Chondrocyte (in vitro differentiated cells): ENCODE data around the gene CYP3A4. TPM values are rescaled to one million over a fixed set of nuclear protein-coding genes. Genes with fewer than 3 reads are reported as not detected.
"Not testable (repeated sequence)": the region's sequence is repeated elsewhere in the genome, so short reads cannot be mapped to it uniquely, and the experiment has no call there.

Experiments
- DNase-seq: peaks from one replicate; pipeline ENCODE4 v3.0.0; 2021; ENCODE audit warnings: mixed read lengths, low spot score
- H3K27ac Mint-ChIP-seq: one replicate; pipeline ENCODE4 v1.8.0; 2021; ENCODE audit warnings: mild to moderate bottlenecking, moderate library complexity, mixed read lengths; ENCODE audit not compliant: unreplicated experiment
- H3K27me3 Mint-ChIP-seq: 2 replicates; pipeline ENCODE4 v1.8.0; 2021; ENCODE audit warnings: low read depth, mixed read lengths
- H3K36me3 Mint-ChIP-seq: 2 replicates; pipeline ENCODE4 v1.8.0; 2021; ENCODE audit warnings: low read depth, mixed read lengths
- H3K4me1 Mint-ChIP-seq: 2 replicates; pipeline ENCODE4 v1.8.0; 2021; ENCODE audit warnings: low read depth, mild to moderate bottlenecking, mixed read lengths
- H3K4me3 Mint-ChIP-seq: one replicate; pipeline ENCODE4 v1.8.0; 2021; ENCODE audit warnings: mild to moderate bottlenecking, moderate library complexity, mixed read lengths; ENCODE audit not compliant: unreplicated experiment
- H3K9me3 Mint-ChIP-seq: 2 replicates; pipeline ENCODE4 v1.8.0; 2021; ENCODE audit warnings: low read depth, mixed read lengths
- total RNA-seq: library from RNA; stranded (reverse); gene quantifications from 3 replicates; pipeline ENCODE4 v1.2.1, GENCODE V29; 2021
- TF ChIP-seq, protein P1 (sequence below): fragments of 200-600 bp; sonication (generic); IDR thresholded peaks from 2 replicates; pipeline ENCODE4 v1.5.0; 2021; ENCODE audit warnings: antibody characterized with exemption, mild to moderate bottlenecking, moderate library complexity

CYP3A4 gene
- total RNA-seq, 1 donor from 2014 or later: not detected

DNA sequence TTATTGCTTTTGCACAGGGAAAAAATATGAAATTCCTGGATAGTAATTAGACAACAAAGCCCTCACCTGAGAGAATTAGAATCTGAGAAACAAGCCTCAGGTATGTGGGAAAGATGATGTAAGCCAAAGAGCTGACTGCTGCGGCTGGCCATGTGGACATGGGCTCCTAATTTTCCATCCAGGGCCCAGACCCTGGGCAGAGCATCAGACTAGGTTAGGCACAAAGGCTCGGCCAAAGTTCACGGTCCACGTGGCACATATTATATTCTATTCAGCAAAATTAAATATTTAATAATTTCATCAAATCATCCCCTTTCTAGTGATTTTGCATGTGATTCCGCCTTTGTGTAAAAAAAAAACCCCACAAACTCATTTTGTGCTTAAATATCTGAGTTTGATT lies 5.1 kb downstream of the CYP3A4 start:
- Mint-ChIP-seq H3K27me3 (peaks cover 46% of the 10 kb centered on the region), H3K36me3 (peaks cover 1% of the 10 kb centered on the region), H3K4me3 (no peak overlapping the region), H3K27ac (no peak overlapping the region), H3K9me3 (peaks cover 10% of the 10 kb centered on the region), H3K4me1 (no peaks in the 10 kb centered on the region)
- no peak for DNase-seq
- TF ChIP-seq, protein P1, sequence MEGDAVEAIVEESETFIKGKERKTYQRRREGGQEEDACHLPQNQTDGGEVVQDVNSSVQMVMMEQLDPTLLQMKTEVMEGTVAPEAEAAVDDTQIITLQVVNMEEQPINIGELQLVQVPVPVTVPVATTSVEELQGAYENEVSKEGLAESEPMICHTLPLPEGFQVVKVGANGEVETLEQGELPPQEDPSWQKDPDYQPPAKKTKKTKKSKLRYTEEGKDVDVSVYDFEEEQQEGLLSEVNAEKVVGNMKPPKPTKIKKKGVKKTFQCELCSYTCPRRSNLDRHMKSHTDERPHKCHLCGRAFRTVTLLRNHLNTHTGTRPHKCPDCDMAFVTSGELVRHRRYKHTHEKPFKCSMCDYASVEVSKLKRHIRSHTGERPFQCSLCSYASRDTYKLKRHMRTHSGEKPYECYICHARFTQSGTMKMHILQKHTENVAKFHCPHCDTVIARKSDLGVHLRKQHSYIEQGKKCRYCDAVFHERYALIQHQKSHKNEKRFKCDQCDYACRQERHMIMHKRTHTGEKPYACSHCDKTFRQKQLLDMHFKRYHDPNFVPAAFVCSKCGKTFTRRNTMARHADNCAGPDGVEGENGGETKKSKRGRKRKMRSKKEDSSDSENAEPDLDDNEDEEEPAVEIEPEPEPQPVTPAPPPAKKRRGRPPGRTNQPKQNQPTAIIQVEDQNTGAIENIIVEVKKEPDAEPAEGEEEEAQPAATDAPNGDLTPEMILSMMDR: no peak

DNA sequence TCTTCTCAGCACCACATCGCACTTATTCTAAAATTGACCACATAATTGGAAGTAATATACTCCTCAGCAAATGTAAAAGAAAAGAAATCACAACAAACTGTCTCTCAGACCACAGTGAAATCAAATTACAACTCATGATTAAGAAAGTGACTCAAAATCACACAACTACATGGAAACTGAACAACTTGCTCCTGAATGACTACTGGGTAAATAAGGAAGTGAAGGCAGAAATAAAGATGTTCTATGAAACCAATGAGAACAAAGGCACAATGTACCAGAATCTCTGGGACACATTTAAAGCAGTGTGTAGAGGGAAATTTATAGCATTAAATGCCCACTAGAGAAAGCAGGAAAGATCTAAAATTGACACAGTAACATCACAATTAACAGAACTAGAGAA lies 10.6 kb downstream of the CYP3A4 start:
- DNase-seq, H3K36me3 Mint-ChIP-seq, H3K4me1 Mint-ChIP-seq: not testable (repeated sequence)

DNA sequence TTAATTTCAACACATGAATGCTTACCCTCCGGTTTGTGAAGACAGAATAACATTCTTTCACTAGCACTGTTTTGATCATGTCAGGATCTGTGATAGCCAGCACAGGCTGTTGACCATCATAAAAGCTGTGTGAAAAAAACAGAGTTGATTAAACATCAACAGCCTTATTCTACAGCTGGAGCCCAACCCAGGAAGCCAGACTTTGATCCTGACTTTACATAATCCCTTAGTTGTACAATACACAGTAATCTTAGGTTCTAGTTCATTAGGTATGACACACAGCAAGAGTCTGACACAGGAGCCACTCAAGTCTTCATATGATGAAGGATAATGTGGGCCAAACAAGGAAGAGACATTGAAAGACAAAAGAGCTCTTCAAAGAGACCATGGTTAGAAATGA lies 11.4 kb downstream of the CYP3A4 start:
- Mint-ChIP-seq H3K36me3 (peaks cover 3% of the 10 kb centered on the region), H3K4me1 (no peaks in the 10 kb centered on the region), H3K9me3 (peaks cover 13% of the 10 kb centered on the region), H3K27ac (no peak overlapping the region), H3K27me3 (peaks cover 47% of the 10 kb centered on the region), H3K4me3 (no peak overlapping the region)
- DNase-seq: no peak
- TF ChIP-seq, protein P1: no peak

More for the DNA sequence above, 10.6 kb downstream of the CYP3A4 start:
- H3K27me3 Mint-ChIP-seq: peaks cover 48% of the 10 kb centered on the region
- H3K9me3 Mint-ChIP-seq: peaks cover 13% of the 10 kb centered on the region
- not testable (repeated sequence) for H3K4me3 Mint-ChIP-seq, H3K27ac Mint-ChIP-seq

DNA sequence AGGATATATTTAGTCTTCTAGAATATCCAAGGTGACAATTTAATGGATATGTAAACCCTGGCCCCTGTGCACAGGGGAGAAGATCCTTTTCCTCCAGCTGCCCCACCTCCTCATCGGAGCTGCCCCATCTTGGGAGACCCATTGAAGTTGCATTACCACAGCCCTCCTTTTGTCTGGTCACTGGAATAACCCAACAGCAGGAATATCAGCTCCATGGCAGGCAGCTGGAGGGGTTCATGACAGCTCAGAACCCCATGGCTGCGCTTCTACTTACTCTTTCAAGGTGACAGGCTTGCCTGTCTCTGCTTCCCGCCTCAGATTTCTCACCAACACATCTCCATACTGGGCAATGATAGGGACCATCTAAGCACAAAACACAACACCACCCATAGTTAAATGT lies 14.5 kb downstream of the CYP3A4 start:
- DNase-seq, H3K4me3 Mint-ChIP-seq, H3K36me3 Mint-ChIP-seq, H3K9me3 Mint-ChIP-seq, H3K4me1 Mint-ChIP-seq, H3K27ac Mint-ChIP-seq: not testable (repeated sequence)
- H3K27me3 Mint-ChIP-seq: peaks cover 37% of the 10 kb centered on the region

DNA sequence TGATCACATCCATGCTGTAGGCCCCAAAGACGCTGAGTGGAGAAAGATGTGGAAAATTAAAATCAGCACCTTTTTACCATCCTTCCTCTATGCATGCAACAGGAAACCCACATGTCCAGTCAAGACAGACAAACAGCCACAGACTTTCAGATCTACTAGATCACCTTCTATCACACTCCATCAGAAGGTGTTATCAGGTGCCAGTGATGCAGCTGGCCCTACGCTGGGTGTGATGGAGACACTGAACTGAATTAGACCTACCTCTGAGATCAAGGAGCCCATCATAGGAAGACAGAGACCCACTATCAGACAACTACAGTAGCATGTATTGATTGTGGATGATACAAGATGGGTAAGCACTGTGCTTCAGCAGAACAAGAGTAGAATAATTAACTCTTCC lies 15.5 kb downstream of the CYP3A4 start:
- Mint-ChIP-seq H3K4me1 (no peaks in the 10 kb centered on the region), H3K36me3 (peaks cover 1% of the 10 kb centered on the region), H3K27ac (no peak overlapping the region), H3K27me3 (peaks cover 31% of the 10 kb centered on the region), H3K9me3 (peaks cover 4% of the 10 kb centered on the region), H3K4me3 (no peak overlapping the region)
- TF ChIP-seq, protein P1: no peak
- no peak for DNase-seq

DNA sequence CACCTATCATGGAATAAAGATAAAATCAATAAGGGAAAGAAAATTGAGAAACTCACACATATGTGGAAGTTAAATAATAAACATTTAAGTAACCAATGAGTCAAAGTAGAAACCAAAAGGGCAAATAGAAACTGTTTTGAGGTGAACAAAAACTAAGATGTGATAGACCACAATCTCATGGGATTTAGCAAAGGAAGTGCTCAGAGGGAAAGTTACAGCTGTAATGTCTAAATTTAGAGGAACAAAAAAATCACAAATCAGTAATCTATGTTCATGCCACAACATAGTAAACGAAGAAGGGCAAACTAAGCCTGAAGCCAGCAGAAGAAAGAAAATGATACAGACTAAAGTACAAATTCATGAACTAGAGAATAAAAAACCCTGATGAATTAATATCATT lies 16.3 kb downstream of the CYP3A4 start:
- DNase-seq: no peak
- TF ChIP-seq, protein P1: no peak
- Mint-ChIP-seq H3K27me3 (peaks cover 30% of the 10 kb centered on the region), H3K9me3 (peaks cover 4% of the 10 kb centered on the region), H3K36me3 (peaks cover 1% of the 10 kb centered on the region), H3K4me3 (no peak overlapping the region), H3K27ac (no peak overlapping the region), H3K4me1 (peaks cover 7% of the 10 kb centered on the region)
